GM18519 (cell line): ENCODE measurements around the gene RUBCNL.

Experiments used
- ATAC-seq: cut with Tn5 transposase; IDR thresholded peaks from one replicate; pipeline ENCODE4 v1.9.1; 2021; ENCODE audit warnings: mild to moderate bottlenecking, moderate library complexity; ENCODE audit not compliant: unreplicated experiment, low FRiP score

RUBCNL gene

GRCh38 chr13:46343279-46343994, 43.6 kb downstream of the RUBCNL start:
- no peak for ATAC-seq

- ATAC-seq: no peak
These were observed 44.5 kb downstream of the RUBCNL start for GRCh38 chr13:46342538-46342937.

- ATAC-seq: peak; percentile 62
These were observed 45.8 kb downstream of the RUBCNL start for GRCh38 chr13:46341112-46341711.

GRCh38 chr13:46340631-46341111, 46.4 kb downstream of the RUBCNL start:
- no peak for ATAC-seq

- ATAC-seq: no peak
These were observed 47.0 kb downstream of the RUBCNL start for GRCh38 chr13:46340011-46340410.

GRCh38 chr13:46339035-46339666, 47.9 kb downstream of the RUBCNL start:
- ATAC-seq: no peak

- ATAC-seq: no peak
These were observed 49.4 kb downstream of the RUBCNL start for GRCh38 chr13:46337700-46338099.

- no peak for ATAC-seq
These were observed 52.8 kb downstream of the RUBCNL start for GRCh38 chr13:46334035-46334822.

GRCh38 chr13:46332772-46333171, 54.3 kb downstream of the RUBCNL start:
- ATAC-seq: no peak

- ATAC-seq: no peak
These were observed 57.4 kb downstream of the RUBCNL start for GRCh38 chr13:46329624-46330023.

GRCh38 chr13:46327246-46327645, 59.8 kb downstream of the RUBCNL start:
- no peak for ATAC-seq

- no peak for ATAC-seq
These were observed 62.1 kb downstream of the RUBCNL start for GRCh38 chr13:46324976-46325375.

- ATAC-seq: no peak
These were observed 65.4 kb downstream of the RUBCNL start for GRCh38 chr13:46321494-46322225.

GRCh38 chr13:46320821-46321220, 66.2 kb downstream of the RUBCNL start:
- no peak for ATAC-seq

GRCh38 chr13:46320406-46320805, 66.6 kb downstream of the RUBCNL start:
- ATAC-seq: no peak

- no peak for ATAC-seq
These were observed 68.1 kb downstream of the RUBCNL start for GRCh38 chr13:46318986-46319385.

GRCh38 chr13:46317120-46317519, 69.9 kb downstream of the RUBCNL start:
- no peak for ATAC-seq

- no peak for ATAC-seq
These were observed 71.5 kb downstream of the RUBCNL start for GRCh38 chr13:46315491-46316075.

- no peak for ATAC-seq
These were observed 72.0 kb downstream of the RUBCNL start for GRCh38 chr13:46315036-46315435.

- no peak for ATAC-seq
These were observed 72.5 kb downstream of the RUBCNL start for GRCh38 chr13:46314587-46314986.
